H9 (cell line): ENCODE measurements around the gene EMC9. TPM values are rescaled to one million over a fixed set of nuclear protein-coding genes. Genes with fewer than 3 reads are reported as not detected.

Source experiments
- DNase-seq: peaks from one replicate; pipeline ENCODE4 v3.0.0-alpha.2; 2017
- H2AFZ ChIP-seq: one replicate; pipeline ENCODE4 v1.6.1; 2013; ENCODE audit warnings: mild to moderate bottlenecking, low read length, control low read depth, moderate library complexity
- H2AK5ac ChIP-seq: 2 replicates; pipeline ENCODE4 v1.6.1; 2013; ENCODE audit warnings: low read length, control low read depth, mixed read lengths; ENCODE audit not compliant: insufficient read length
- H2BK120ac ChIP-seq: one replicate; pipeline ENCODE4 v1.6.1; 2013; ENCODE audit warnings: low read depth, mild to moderate bottlenecking, low read length, control low read depth, inconsistent platforms; ENCODE audit not compliant: poor library complexity, severe bottlenecking
- H2BK12ac ChIP-seq: 2 replicates; pipeline ENCODE4 v1.6.1; 2013; ENCODE audit warnings: low read length, control low read depth, mixed read lengths, low read depth; ENCODE audit not compliant: insufficient read length
- H2BK15ac ChIP-seq: 2 replicates; pipeline ENCODE4 v1.6.1; 2013; ENCODE audit warnings: low read depth, low read length, control low read depth
- H2BK20ac ChIP-seq: one replicate; pipeline ENCODE4 v1.6.1; 2013; ENCODE audit warnings: low read depth, mild to moderate bottlenecking, low read length, control low read depth, inconsistent platforms; ENCODE audit not compliant: poor library complexity, severe bottlenecking
- H2BK5ac ChIP-seq: 2 replicates; pipeline ENCODE4 v1.6.1; 2013; ENCODE audit warnings: low read length, control low read depth, mixed read lengths; ENCODE audit not compliant: insufficient read length
- H3K14ac ChIP-seq: 2 replicates; pipeline ENCODE4 v1.6.1; 2013; ENCODE audit warnings: low read length, control low read depth; ENCODE audit not compliant: insufficient read depth
- H3K18ac ChIP-seq: 2 replicates; pipeline ENCODE4 v1.6.1; 2013; ENCODE audit warnings: low read depth, mild to moderate bottlenecking, mixed read lengths, low read length, control low read depth; ENCODE audit not compliant: insufficient read length
- H3K23ac ChIP-seq: 2 replicates; pipeline ENCODE4 v1.6.1; 2013; ENCODE audit warnings: low read length, control low read depth, mixed read lengths, low read depth; ENCODE audit not compliant: insufficient read length
- H3K23me2 ChIP-seq: 2 replicates; pipeline ENCODE4 v1.6.1; 2013; ENCODE audit warnings: low read depth, mild to moderate bottlenecking, mixed read lengths, low read length, control low read depth; ENCODE audit not compliant: insufficient read length, poor library complexity, severe bottlenecking
- H3K27ac ChIP-seq: 2 replicates; pipeline ENCODE4 v1.5.1; 2013; ENCODE audit warnings: low read length, control low read depth, mixed read lengths, low read depth; ENCODE audit not compliant: insufficient read length
- H3K27me3 ChIP-seq: 2 replicates; pipeline ENCODE4 v1.6.1; 2013; ENCODE audit warnings: low read length, control low read depth, inconsistent platforms; ENCODE audit not compliant: insufficient read depth
- H3K4ac ChIP-seq: 2 replicates; pipeline ENCODE4 v1.6.1; 2013; ENCODE audit warnings: low read depth, mild to moderate bottlenecking, control low read depth, inconsistent platforms, low read length, moderate library complexity
- H3K4me1 ChIP-seq: 2 replicates; pipeline ENCODE4 v1.6.1; 2013; ENCODE audit warnings: low read length, control low read depth, inconsistent platforms; ENCODE audit not compliant: insufficient read depth
- H3K4me2 ChIP-seq: 2 replicates; pipeline ENCODE4 v1.6.1; 2013; ENCODE audit warnings: low read length, control low read depth, mixed read lengths; ENCODE audit not compliant: insufficient read length, insufficient read depth
- H3K56ac ChIP-seq: 2 replicates; pipeline ENCODE4 v1.6.1; 2013; ENCODE audit warnings: low read depth, mild to moderate bottlenecking, mixed read lengths, low read length, control low read depth; ENCODE audit not compliant: insufficient read length
- H3K79me1 ChIP-seq: 2 replicates; pipeline ENCODE4 v1.6.1; 2013; ENCODE audit warnings: low read depth, mild to moderate bottlenecking, moderate library complexity, low read length, control low read depth, inconsistent platforms; ENCODE audit not compliant: insufficient read depth, poor library complexity, severe bottlenecking
- H3K79me2 ChIP-seq: 2 replicates; pipeline ENCODE4 v1.6.1; 2013; ENCODE audit warnings: low read length, control low read depth, inconsistent platforms; ENCODE audit not compliant: insufficient read depth
- H3K9ac ChIP-seq: 2 replicates; pipeline ENCODE4 v1.6.1; 2013; ENCODE audit warnings: low read length, control low read depth, mixed read lengths; ENCODE audit not compliant: insufficient read length; ENCODE audit errors: extremely low read depth
- H3K9me3 ChIP-seq: one replicate; pipeline ENCODE4 v1.6.1; 2013; ENCODE audit warnings: low read depth, low read length, inconsistent platforms; ENCODE audit not compliant: control insufficient read depth
- H3T11ph ChIP-seq: one replicate; pipeline ENCODE4 v1.6.1; 2013; ENCODE audit warnings: mild to moderate bottlenecking, low read length, control low read depth, inconsistent platforms
- H4K20me1 ChIP-seq: one replicate; pipeline ENCODE4 v1.6.1; 2013; ENCODE audit not compliant: control insufficient read depth, insufficient read length, insufficient read depth
- H4K5ac ChIP-seq: 2 replicates; pipeline ENCODE4 v1.6.1; 2013; ENCODE audit warnings: low read depth, mild to moderate bottlenecking, mixed read lengths, low read length, control low read depth; ENCODE audit not compliant: insufficient read length
- H4K8ac ChIP-seq: replicated peaks from 2 replicates; pipeline ENCODE4 v1.6.1; 2013; ENCODE audit warnings: low read length, control low read depth, mixed read lengths, low read depth; ENCODE audit not compliant: insufficient read length
- H4K91ac ChIP-seq: 2 replicates; pipeline ENCODE4 v1.6.1; 2013; ENCODE audit warnings: low read depth, mild to moderate bottlenecking, moderate library complexity, mixed read lengths, low read length, control low read depth; ENCODE audit not compliant: insufficient read length
- H3K27ac Mint-ChIP-seq, 3 experiments: 2 replicates in 2 of 3; 3 replicates in 1 of 3; pipeline ENCODE4 v1.8.0; 2020 to 2021; ENCODE audit warnings: mixed read lengths in 3 of 3, mild to moderate bottlenecking in 1 of 3, moderate library complexity in 1 of 3
- H3K27me3 Mint-ChIP-seq: 2 replicates; pipeline ENCODE4 v1.8.0; 2021; ENCODE audit warnings: low read depth, mild to moderate bottlenecking, moderate library complexity, mixed read lengths
- H3K36me3 Mint-ChIP-seq, 3 experiments: 2 replicates in 2 of 3; 3 replicates in 1 of 3; pipeline ENCODE4 v1.8.0; 2020 to 2021; ENCODE audit warnings: low read depth in 3 of 3, mixed read lengths in 3 of 3; ENCODE audit not compliant: insufficient read depth in 1 of 3
- H3K4me1 Mint-ChIP-seq, 2 experiments: 2 replicates each; pipeline ENCODE4 v1.8.0; 2020; ENCODE audit warnings: mixed read lengths in 2 of 2
- H3K4me3 Mint-ChIP-seq, 2 experiments: 2 replicates in 1 of 2; 3 replicates in 1 of 2; pipeline ENCODE4 v1.8.0; 2020 to 2021; ENCODE audit warnings: mild to moderate bottlenecking in 2 of 2, mixed read lengths in 2 of 2, moderate library complexity in 1 of 2
- H3K9me3 Mint-ChIP-seq, 2 experiments: 2 replicates in 1 of 2; 3 replicates in 1 of 2; pipeline ENCODE4 v1.8.0; 2020; ENCODE audit warnings: mild to moderate bottlenecking in 2 of 2, mixed read lengths in 2 of 2, moderate library complexity in 1 of 2
- CTCF ChIP-seq: fragments of 200-600 bp; sonication (generic); conservative IDR thresholded peaks from 3 replicates; pipeline ENCODE4 v1.8.0; 2021; ENCODE audit warnings: antibody characterized with exemption, mild to moderate bottlenecking
- WGBS: extraction: QIAGEN DNeasy Blood & Tissue Kit; methylation state at CpG from one replicate; pipeline ENCODE4 v1.1.7; 2013; ENCODE audit warnings: missing lambda C conversion rate, low lambda C conversion rate, mixed read lengths; ENCODE audit not compliant: insufficient read length; ENCODE audit errors: extremely low coverage; 5-methylcytosine and 5-hydroxymethylcytosine counted together
- microRNA-seq: library from miRNA; unstranded; fragments of <30 nt; microRNA quantifications from one replicate; pipeline ENCODE4, GENCODE V29; 2020; ENCODE audit warnings: borderline microRNAs expressed
- total RNA-seq: library from RNA; stranded (reverse); gene quantifications from 2 replicates; pipeline ENCODE4 v1.2.1, GENCODE V29; 2021

EMC9 gene
- total RNA-seq, 1 experiment from 2014 or later: 52.9 TPM

GRCh38 chr14:24089890-24090289 is 51.5 kb downstream of the EMC9 start:
- H4K5ac ChIP-seq: no peak overlapping the region

More at GRCh38 chr14:24089890-24090289, 51.5 kb downstream of the EMC9 start:
- no peak overlapping the region for H2BK120ac ChIP-seq
- TF ChIP-seq CTCF: no peak
- Mint-ChIP-seq H3K4me3 (no peak overlapping the region), H3K36me3 (peaks cover 0 to under 1% (median 0%) of the 10 kb centered on the region in 3 experiments; a peak in 1 of 7 replicates), H3K27me3 (peaks cover 4% of the 10 kb centered on the region), H3K27ac (no peak overlapping the region; a peak in 1 of 7 replicates), H3K4me1 (peaks cover 16 to 32% of the 10 kb centered on the region in 2 experiments), H3K9me3 (no peaks in the 10 kb centered on the region; a peak in 2 of 5 replicates)
- no peak overlapping the region for H4K91ac ChIP-seq
- no peak overlapping the region for H4K8ac ChIP-seq
- WGBS: no CpG with 5 or more reads among the region's 6 CpGs
- H3K27me3 ChIP-seq: no peaks in the 10 kb centered on the region
- no peaks in the 10 kb centered on the region for H3K9me3 ChIP-seq
- H3K56ac ChIP-seq: no peak overlapping the region
- no peak overlapping the region for H3K18ac ChIP-seq
- H2BK5ac ChIP-seq: no peak overlapping the region
- H2BK12ac ChIP-seq: no peak overlapping the region
- no peak overlapping the region for H3T11ph ChIP-seq
- no peak overlapping the region for H3K4ac ChIP-seq
- no peak overlapping the region for H2AFZ ChIP-seq
- H3K23ac ChIP-seq: no peak overlapping the region
- no peak overlapping the region for H3K9ac ChIP-seq
- no peak overlapping the region for H3K27ac ChIP-seq
- no peak overlapping the region for H3K14ac ChIP-seq
- no peak overlapping the region for H2BK15ac ChIP-seq
- no peak overlapping the region for H3K4me2 ChIP-seq
- no peaks in the 10 kb centered on the region for H3K79me1 ChIP-seq
- no peaks in the 10 kb centered on the region; the same call in 1 of the 2 replicates for H3K4me1 ChIP-seq
- H3K23me2 ChIP-seq: peaks cover under 1% of the 10 kb centered on the region
- H4K20me1 ChIP-seq: no peaks in the 10 kb centered on the region
- no peak for DNase-seq
- H2AK5ac ChIP-seq: no peak overlapping the region
- H2BK20ac ChIP-seq: no peak overlapping the region
- H3K79me2 ChIP-seq: no peaks in the 10 kb centered on the region

Small RNAs within 50 kb of the gene (microRNA-seq; reads per million reads assigned to microRNA genes)
- not detected for gene MIR7703

Other genes with a start within 250 kb of the EMC9 start
- 11.2 and 12.7 TPM in 2 replicates for gene DHRS4, start 187.8 kb downstream of the EMC9 start, total RNA-seq
- 9.7 and 10.2 TPM in 2 replicates for gene DHRS4L2, start 152.7 kb downstream of the EMC9 start, total RNA-seq
- gene CARMIL3, start 89.6 kb downstream of the EMC9 start, total RNA-seq: 4.7 and 5.8 TPM in 2 replicates
- not detected in 2 replicates for gene CPNE6, start 70.0 kb downstream of the EMC9 start, total RNA-seq
- 48.9 and 50.2 TPM in 2 replicates for gene PCK2, start 47.3 kb downstream of the EMC9 start, total RNA-seq
- gene DCAF11, start 26.8 kb downstream of the EMC9 start, total RNA-seq: 73.4 and 74.3 TPM in 2 replicates
- 2.2 and 2.5 TPM in 2 replicates for gene NRL, start 26.6 kb downstream of the EMC9 start, total RNA-seq
- 0.31 and 0.72 TPM in 2 replicates for gene FITM1, start 10.9 kb downstream of the EMC9 start, total RNA-seq
- gene PSME1, start 5.4 kb downstream of the EMC9 start, total RNA-seq: 109 TPM in 2 replicates
- gene PSME2, start 5.0 kb upstream of the EMC9 start, total RNA-seq: 125 and 126 TPM in 2 replicates
- gene RNF31, start 5.9 kb upstream of the EMC9 start, total RNA-seq: 67.8 and 87.3 TPM in 2 replicates
- gene IRF9, start 19.7 kb upstream of the EMC9 start, total RNA-seq: 20.9 and 27.6 TPM in 2 replicates
- gene REC8, start 30.5 kb upstream of the EMC9 start, total RNA-seq: 58.0 and 58.5 TPM in 2 replicates
- gene IPO4, start 47.2 kb upstream of the EMC9 start, total RNA-seq: 114 and 116 TPM in 2 replicates
- gene TM9SF1, start 53.9 kb upstream of the EMC9 start, total RNA-seq: 31.6 and 31.8 TPM in 2 replicates
- gene TSSK4, start 64.1 kb upstream of the EMC9 start, total RNA-seq: not detected in 2 replicates
- 42.0 and 46.2 TPM in 2 replicates for gene CHMP4A, start 71.9 kb upstream of the EMC9 start, total RNA-seq
- 18.8 and 19.0 TPM in 2 replicates for gene MDP1, start 74.5 kb upstream of the EMC9 start, total RNA-seq
- gene NEDD8, start 90.8 kb upstream of the EMC9 start, total RNA-seq: 214 and 225 TPM in 2 replicates
- 84.7 and 86.9 TPM in 2 replicates for gene GMPR2, start 91.3 kb upstream of the EMC9 start, total RNA-seq
- 41.3 and 47.6 TPM in 2 replicates for gene TINF2, start 101.0 kb upstream of the EMC9 start, total RNA-seq
- gene TGM1, start 121.6 kb upstream of the EMC9 start, total RNA-seq: 1.8 and 2.9 TPM in 2 replicates
- 25.6 and 26.1 TPM in 2 replicates for gene RABGGTA, start 130.0 kb upstream of the EMC9 start, total RNA-seq
- gene DHRS1, start 158.2 kb upstream of the EMC9 start, total RNA-seq: 18.2 and 19.1 TPM in 2 replicates
- 34.7 and 35.0 TPM in 2 replicates for gene NOP9, start 158.3 kb upstream of the EMC9 start, total RNA-seq
- not detected in 2 replicates for gene CIDEB, start 166.4 kb upstream of the EMC9 start, total RNA-seq
- gene LTB4R2, start 168.5 kb upstream of the EMC9 start, total RNA-seq: 13.0 and 13.4 TPM in 2 replicates
- 8.9 and 9.2 TPM in 2 replicates for gene LTB4R, start 169.9 kb upstream of the EMC9 start, total RNA-seq
- 0.09 and 0.53 TPM in 2 replicates for gene ADCY4, start 193.5 kb upstream of the EMC9 start, total RNA-seq
- gene RIPK3, start 198.4 kb upstream of the EMC9 start, total RNA-seq: 0.35 TPM in 1 of 2 replicates, not detected in the other
- gene NFATC4, start 226.6 kb upstream of the EMC9 start, total RNA-seq: 43.0 and 46.4 TPM in 2 replicates